Activated CD8-positive, alpha-beta memory T cell treated with anti-CD3 and anti-CD28 coated beads, Interleukin-2, amount 50 U/mL, for 1 hour (primary cell): ENCODE results near the gene KCNQ1.

Source experiments
- DNase-seq: peaks from one replicate; pipeline ENCODE4 v3.0.0-alpha.2; 2020; ENCODE audit errors: extremely low read depth

Gene KCNQ1

DNA sequence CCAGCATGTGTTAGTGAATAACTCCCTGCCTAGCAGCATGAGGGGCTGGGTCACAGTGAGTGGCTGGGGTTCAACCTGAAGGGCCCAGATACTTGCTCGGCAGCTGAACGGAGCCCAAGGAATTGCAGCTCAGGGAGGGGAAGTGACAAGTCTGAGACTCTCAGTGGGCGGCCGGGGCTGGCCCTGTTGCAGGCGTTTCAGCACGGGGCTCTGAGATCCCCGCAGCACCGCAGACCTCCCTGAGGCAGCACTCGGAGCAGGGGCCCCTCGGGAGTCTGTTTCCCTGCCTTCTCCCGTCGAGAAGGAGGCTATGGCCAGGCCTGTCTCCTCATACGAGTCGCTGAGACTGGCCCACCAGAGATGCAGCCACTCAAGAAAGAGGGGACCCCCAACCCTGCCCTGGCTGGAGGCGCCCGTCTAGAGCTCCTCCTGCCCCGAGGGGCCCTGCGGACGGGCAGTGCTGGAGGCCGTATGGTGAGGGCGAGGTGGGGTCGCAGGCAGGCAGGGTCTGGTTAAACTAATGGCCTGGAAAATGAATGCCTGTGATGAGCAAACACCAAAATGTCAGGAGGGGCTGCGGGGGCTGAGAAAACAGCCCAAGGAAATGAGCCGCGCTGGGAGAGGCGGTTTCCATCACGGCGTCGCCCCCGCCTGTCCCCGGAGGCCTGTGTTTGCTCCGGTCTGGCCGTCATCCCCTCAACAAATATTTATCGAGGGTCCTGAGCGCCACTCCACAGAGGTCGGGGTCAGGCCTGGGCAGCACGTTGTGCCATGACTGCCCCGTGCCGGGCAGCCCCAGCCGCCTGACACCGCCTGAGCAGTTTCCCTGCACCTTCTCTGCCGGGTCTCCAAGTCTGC is 35.0 kb upstream of the KCNQ1 start:
- no peak for DNase-seq

DNA sequence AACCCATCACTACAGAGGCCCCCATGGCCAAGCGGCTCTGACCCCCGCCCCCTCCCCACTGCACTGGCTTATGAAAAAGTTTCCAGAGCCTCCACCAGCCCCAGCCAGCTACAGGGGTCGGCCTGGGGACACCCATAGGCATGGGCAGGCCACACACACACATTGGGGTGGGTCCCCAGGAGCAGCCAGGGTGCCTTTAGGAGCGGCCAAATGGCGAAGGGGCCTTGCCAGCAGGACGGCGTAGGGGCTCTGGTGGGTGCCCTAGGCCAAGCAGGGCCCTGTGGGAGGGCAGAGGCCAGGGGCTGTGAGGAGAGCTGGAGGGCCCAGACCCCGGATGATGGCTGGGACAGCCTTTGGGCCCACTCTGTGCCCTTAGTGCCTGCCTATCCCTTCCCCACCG is 34.2 kb upstream of the KCNQ1 start:
- no peak for DNase-seq

DNA sequence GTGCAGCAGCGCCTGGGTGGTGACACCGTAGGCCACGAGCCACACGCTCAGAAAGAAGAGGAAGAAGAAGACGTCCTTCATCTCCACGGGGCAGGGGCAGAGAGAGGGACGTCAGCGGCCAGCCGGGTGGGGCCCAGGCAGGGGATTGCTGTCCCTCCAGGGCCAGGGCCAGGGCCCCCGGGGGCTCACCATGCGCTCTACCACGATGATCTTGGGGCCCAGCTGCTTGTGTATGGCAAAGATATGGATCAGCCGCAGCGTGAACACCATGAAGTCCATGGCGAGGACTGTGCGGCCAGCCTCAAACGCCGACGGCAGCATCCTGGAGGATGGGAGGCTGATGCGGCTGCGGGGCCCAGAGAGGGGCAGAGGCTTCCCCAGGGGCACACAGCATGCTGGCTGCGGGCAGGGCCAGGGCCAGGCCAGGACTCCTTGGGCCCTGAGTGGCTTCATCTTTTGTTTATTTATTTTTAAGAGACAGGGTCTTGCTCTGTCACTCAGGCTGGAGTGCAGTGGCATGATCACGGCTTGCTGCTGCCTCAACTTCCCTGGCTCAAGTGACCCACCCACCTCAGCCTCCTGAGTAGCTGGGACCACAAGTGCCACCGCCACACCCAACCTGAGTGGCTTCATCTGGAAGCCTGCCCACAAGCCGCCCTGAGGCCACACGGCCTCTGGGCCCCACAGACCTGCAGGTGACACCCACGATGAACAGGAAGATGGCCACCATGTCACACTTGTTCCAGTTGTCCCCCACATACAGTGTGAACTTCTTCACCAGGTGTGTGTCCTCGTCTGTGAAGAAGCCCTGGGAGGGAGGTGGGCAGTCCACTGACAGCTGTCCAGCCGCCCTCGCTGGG is 33.1 kb upstream of the KCNQ1 start:
- no peak for DNase-seq

DNA sequence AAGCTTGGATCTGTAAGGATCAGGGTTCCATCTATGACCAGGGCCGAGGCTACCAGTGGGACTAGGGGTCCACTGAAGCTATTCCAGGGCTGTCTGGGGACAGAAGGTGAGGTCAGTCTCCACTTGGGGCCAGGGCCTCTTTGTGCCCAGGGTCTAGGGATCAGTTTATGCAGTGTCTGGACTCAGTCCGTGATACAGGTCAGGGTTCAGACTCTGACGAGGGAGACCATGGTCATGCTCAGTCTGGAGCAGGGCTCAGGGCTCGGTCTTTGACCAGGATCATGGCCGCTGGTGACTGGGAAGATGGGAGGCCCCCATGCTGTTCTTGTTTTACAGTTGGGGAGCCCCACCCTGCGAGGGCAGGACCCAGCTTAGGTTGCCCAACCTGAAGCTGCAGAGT is 32.5 kb upstream of the KCNQ1 start:
- DNase-seq = no peak

DNA sequence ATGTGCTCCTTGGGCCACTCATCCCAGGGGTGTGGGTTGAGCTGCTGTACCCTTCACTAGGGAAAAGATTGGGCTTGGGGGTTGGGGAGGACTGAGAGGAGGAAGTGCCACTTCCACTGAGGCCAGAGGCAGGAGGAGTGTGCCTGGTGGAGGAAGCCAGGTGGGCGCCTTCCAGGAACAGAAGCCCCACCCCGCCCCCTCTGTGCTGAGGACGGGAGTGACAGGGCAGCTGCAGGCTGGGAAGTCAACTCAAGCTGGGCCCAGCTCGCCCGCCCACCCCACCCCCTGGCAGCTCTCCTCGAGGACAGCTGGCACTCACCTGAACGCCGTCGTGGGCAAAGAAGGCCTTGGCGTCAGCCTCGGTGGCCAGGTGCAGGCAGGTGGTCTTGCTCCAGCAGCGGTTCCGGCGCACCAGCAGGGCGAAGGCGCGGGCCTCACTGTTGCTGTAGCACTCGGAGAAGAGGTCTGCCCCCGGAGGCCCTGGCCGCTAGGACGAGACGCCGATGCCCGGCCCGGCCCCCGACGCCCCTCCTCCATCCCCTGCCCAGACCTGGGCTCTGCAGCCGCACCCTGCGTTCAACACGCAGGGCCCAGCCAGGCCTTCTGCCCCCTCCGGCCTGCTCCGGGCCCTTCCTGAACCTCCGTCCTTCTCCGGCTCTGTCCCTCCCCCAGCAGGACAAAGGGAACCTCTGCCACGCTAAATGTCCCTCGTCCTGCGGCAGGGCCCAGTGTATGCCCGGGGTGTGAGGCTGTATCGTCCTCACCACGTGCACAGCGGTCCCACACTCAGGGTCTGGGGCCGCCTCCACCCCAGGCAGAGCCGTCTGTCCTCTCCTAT is 30.8 kb upstream of the KCNQ1 start:
- no peak for DNase-seq

DNA sequence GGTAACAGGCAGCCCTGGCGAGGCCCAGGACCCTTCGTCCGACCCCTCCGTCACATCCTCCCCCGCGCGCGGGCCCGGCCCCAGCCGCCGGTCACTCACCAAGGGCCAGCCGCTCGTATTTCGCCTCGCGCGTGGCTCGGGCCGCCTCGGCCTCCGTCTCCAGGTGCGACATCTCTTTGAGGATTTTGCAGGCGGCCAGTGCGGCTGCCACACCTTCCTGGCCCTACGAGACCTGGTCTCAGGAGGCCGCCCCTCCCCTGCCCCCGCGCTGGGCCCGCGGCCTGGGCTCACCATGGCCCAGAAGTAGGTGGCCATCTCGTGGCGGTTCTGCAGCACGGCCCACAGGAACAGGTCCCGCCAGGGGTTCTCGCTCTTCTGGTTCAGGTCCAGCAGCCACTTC is 30.2 kb upstream of the KCNQ1 start:
- no peak for DNase-seq

DNA sequence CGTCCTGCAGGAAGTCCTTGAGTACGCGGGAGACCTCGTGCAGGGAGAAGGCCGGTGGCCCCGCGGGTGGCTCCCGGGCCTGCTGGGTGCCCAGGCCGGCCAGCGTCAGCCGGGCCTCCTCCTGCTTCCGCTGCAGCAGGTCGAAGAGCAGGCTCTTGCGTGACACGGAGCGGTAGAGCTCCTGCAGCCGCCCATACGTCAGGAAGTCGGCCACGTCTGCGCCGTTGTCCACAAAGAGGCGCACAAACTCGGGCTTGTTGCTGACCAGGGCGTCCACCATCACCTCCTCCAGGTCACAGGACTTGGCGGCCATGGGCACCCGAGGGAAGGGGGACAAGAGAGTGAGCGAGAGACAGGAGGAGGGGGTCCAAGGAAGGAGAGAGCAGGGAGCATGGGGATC is 29.6 kb upstream of the KCNQ1 start:
- DNase-seq = no peak

DNA sequence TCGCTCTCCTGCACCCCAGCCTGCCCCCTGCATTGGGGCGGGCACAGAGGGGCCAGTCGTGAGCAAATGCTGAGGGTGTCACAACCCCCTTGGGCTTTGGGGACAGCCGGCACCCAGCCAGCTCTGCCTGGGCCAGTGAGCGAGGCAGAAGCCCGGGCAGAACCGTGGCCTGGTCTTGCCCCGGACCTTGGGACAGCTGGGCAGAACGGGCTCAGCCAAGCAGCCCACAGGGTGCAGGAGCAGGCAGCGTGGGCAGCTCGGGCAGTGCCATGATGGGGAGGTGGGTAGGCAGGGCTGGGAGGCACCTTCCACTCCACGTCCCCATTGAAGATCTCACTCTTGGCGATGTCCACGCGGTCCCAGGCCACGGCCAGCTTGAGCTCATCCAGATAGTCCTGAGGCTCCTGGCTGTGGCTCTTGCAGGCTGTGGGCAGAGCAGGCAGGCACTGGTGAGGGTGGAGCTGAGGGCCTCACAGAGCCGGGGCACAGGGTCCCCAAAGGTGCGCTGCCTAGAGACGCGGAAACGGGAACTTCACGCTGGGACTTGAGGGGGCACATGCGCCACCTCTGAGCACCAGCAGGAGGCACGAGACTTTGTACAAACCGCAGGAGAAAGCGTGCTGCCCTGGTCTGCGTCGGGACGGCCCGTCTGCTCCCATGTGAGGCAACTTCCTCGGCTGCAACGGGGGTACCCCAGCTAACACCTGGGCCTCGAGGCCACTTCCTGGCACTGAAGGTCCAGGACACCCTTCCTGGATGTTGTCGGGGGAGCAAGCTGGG is 29.0 kb upstream of the KCNQ1 start:
- no peak for DNase-seq

DNA sequence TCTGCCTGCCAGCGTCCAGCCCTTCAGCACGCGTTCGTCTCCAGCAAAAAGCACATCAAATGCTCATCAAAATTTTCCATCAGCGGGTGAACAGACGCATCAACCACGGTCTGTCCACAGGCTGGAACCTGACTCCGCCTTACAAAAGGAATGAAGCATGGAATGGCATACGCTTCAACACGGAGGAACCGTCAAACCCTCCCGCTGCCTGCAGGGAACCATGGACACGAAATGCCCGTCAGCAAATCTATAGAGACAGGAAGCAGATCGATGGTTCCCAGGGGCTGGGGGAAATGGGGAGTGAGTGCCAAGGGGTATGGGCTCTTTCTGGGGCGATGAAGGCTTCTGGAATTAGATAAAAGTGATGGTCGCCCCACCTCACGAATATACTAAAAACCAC is 28.0 kb upstream of the KCNQ1 start:
- no peak for DNase-seq

DNA sequence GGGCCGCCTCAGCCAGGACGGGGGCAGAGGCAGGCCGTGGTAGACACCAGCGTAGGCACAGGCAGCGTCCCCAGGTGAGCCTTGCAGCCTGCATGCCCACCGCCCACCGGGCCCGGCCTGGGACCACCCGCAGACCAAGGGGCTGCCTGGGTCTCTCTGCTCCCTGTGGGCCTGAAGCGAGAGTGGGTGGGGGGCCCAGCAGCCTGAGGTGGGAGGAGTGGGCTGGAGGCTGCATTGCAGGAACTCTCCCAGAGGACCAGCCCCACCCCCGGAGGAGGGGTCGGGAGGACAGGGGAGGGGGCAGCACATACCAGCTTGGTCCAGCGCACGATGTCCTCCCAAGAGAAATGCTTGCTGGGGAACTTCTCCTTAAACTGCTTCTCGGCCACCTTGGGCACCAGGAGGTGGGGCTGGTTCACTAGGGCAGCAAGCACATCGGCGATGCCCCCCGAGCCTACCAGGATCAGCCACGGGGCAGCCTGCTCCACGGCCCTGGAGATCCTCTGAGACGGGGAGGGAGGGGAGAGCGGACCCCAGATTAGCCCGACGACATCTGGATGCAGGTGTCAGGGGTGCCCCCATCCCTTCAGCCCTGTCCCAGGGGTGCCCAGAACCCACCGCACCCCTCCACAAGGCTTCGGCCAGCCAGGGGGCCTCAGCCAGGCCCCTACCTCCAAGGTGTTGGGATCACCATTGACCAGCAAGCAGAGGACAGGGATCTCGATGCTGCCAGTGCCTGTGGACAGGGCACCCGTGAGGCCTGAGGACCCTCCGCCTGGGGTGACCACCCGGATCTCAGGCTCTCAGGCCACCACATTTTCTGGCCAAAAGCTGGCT is 26.7 kb upstream of the KCNQ1 start:
- DNase-seq = no peak

DNA sequence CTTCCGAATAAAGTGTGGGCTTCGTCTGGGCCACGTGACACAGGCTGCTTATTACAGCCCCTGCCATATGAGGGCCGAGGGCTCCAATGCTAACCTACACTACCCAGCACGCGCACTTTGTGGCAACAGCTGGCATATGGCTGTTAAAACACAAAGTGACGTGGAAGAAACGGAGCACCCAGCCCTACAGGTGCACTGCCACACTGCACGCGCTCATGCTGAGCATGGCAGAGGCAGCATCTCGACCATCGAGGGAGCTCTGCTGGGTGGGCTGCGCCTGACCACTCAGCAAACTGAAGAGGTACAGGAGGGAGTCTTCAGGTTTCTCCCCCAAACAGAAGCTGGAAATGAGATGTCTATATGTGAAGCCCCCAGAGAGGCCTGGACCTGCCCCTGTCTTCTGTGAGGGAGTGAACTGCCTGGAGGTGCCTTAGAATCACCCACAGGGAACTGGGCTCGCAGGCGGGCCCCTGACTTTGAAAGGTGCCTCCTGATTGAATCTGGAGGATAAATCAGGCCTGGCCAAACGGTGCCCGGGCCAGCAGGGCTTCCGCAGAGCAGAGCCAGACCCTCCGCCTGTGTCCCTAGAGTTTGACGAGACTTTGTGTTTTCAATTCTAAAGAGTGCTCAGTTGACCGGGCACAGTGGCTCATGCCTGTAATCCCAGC is 26.0 kb upstream of the KCNQ1 start:
- no peak for DNase-seq

DNA sequence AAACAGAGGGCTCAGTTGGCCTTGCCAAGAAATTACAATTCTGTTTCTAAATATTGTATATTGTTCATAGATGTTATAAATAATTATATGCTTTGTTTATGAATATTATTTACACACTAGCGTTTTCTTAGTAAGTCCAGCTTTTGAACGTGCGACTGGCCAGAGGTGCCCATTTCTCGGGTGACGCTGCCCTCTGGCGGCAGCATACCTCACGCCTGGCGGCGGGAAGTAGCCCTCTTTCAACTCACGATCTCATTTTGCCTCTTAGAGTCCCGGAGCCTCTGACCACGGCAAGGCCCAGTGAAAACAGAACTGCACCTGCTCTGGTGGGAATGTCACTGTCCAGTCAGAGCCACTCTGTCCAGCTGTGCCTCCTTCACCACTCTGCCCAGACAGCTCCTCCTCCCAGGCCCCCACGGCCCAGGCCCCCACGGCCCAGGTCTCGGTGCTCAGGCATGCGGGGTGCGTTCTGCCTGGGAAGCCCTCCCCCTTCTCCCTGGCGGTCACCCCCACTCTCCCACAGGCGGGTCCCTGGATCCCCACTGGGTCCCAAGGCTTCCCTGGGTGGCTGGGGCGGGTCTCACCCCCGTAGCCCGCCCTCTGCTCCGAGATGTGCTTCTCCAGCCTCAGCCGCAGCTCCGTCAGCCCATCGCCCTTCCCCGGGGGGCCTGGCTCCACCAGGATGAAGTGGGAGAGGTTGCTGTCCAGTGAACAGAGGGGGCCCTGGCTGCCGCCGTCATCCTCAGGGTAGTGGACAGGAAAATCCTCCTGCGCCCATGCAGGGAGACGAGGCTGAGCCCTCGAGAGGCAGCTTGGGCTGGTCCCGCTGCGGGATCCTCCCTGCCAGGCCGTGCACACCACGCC is 24.9 kb upstream of the KCNQ1 start:
- DNase-seq = no peak

DNA sequence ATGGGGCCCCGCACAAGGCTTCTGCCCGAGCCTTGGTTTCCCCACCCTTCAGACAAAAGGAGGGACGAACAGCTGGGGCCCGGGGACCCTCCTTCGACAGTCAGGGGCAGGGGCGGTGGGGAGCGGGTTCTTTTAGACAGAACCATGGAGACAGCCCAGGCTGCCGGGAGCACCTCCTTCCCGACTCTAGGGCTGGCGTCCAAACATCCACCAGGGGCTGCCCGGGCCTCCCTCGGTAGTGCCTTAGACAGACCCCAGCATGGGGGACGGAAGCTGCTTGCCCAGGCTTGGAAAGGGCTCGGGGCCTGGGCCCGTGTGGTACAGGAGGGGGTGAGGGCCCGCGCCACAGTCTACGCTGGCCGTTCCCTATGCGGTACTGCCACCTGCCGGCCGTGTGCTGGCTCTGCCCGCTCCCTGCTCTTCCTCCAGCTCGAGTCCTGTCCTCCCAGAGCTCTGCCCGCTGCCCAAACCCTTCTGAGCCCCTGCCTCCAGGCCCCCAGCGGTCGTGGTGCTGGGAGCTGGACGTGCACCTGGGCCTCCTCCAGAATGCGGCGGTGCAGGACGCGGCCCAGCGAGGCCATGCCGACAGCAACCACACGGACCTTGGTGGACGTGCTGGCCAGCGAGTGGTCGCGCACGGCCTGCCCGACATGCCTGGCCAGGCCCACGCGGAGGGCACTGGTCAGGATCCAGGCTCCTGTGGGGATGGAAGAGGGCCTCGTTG is 24.1 kb upstream of the KCNQ1 start:
- no peak for DNase-seq

DNA sequence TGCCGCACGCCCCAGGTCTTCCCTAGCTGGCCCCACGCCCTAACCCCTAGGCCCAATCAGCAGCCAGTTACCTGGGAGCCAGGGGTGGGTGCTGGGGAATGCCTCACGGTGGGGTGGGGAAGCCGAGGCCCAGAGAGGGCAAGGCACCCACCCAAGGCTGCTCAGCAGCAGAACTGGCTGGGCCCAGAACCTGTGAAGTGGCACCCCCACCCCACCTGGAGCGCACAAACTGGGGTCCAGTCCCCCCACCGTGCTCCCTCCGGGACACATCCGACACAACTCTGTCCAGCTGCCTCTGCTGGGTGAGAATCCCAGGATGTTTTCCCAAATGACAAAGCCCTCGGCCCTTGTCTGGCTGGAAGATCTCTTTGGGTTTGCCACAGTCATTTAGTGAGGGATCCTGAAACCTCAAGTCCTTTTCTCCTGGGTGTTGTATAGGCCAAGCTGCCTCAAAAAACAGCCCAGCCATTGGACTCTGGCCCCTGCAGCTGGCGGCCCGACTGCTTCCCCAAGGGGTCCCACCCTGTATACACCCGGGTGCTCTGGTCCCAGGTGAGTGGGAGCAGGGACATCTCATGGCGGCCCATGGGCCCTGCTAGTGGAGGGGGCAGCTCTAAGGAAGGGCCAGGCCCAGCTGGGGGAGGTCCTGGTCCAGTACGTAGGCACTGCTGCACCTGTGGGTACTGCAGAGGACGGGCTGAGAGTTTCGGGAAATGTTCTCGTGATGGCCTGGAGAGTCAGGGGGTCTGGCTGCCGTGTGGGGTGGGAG is 23.4 kb upstream of the KCNQ1 start:
- no peak for DNase-seq

DNA sequence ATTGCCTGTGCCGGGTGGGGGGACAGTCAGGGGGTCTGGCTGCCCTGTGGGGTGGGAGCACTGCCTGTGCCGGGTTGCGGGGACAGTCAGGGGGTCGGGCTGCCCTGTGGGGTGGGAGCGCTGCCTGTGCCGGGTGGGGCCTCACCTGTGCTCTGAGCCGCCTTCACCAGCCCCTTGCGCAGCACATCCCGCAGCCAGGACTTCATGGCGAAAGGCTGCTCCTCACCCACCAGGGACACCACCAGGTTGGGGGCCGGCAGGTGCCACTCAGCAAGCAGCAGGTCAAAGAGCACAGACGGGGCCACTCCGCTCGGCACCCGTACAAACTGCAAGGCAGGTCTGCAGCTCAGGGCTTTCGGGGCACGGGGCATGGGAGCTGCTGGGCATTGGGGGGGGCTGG is 22.8 kb upstream of the KCNQ1 start:
- no peak for DNase-seq

DNA sequence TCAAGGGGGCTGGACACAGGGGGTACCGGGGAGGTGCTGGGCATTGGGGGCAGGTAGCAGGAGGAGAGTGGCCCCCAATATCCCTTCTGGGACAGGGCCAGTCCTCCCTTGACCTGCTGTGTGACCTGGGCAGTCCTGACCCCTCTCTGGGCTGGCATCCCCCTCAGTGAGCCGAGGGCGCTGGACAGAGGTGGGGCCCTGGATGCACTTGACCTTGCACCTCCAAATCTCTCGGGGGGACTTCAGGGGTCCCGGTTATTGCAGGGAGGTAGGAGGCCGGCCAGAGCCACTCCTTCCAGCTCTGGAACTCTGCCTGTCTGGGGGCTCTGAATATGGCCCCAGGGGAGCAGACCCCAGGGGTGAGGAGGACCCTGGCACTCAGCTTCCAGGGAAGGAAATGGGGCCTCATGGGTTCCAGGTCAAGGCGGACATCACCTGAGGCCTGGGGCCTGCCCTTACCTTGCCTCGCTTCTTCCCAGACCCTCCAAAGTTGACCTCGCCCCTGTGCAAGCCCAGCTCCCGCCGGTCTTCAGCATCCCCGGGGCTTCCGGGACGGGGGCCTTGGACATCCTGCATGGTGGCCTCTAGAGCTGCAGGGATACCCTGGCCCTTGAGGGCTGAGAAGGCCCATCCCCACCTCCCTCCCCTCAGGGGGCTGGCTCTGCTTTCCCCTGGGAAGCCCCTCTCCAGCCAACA is 22.2 kb upstream of the KCNQ1 start:
- DNase-seq = no peak
